RWPE2 (cell line): ENCODE measurements around the gene CAMKV.
"Not testable (repeated sequence)": the region's sequence is repeated elsewhere in the genome, so short reads cannot be mapped to it uniquely, and the experiment has no call there.

ENCODE experiments used
- ATAC-seq: fragments of 200-7000 bp; cut with Tn5 transposase; 3 replicates; pipeline ENCODE4 v1.9.1; 2021; ENCODE audit warnings: low read depth
- DNase-seq: peaks from one replicate; pipeline ENCODE4 v3.0.0-alpha.2; 2020; ENCODE audit warnings: low spot score
- H3K27ac ChIP-seq: fragments of 450-650 bp; 2 replicates; pipeline ENCODE4 v1.5.1; 2017; ENCODE audit warnings: mild to moderate bottlenecking; ENCODE audit not compliant: poor library complexity, severe bottlenecking
- H3K27me3 ChIP-seq: fragments of 250-450 bp; sonication (Bioruptor Pico); 2 replicates; pipeline ENCODE4 v1.5.1; 2021; ENCODE audit warnings: mild to moderate bottlenecking, moderate library complexity; ENCODE audit not compliant: insufficient read depth, poor library complexity, severe bottlenecking
- H3K36me3 ChIP-seq: fragments of 250-450 bp; sonication (Bioruptor Pico); 2 replicates; pipeline ENCODE4 v1.5.1; 2020; ENCODE audit warnings: low read depth, mild to moderate bottlenecking, moderate library complexity
- H3K4me1 ChIP-seq: fragments of 250-450 bp; sonication (Bioruptor Pico); 2 replicates; pipeline ENCODE4 v1.5.1; 2021; ENCODE audit warnings: mild to moderate bottlenecking, moderate library complexity; ENCODE audit not compliant: insufficient read depth, poor library complexity, severe bottlenecking
- H3K4me3 ChIP-seq: fragments of 250-450 bp; sonication (Bioruptor Pico); 2 replicates; pipeline ENCODE4 v1.5.1; 2021; ENCODE audit warnings: mild to moderate bottlenecking, moderate library complexity; ENCODE audit not compliant: severe bottlenecking
- H3K9me3 ChIP-seq: fragments of 250-450 bp; sonication (Bioruptor Pico); 2 replicates; pipeline ENCODE4 v1.5.1; 2021; ENCODE audit warnings: mild to moderate bottlenecking, moderate library complexity; ENCODE audit not compliant: severe bottlenecking
- TF ChIP-seq, protein P1 (sequence below): fragments of 450-650 bp; IDR thresholded peaks from one replicate; pipeline ENCODE4 v1.5.1; 2017; ENCODE audit warnings: mild to moderate bottlenecking, moderate library complexity; ENCODE audit not compliant: poor library complexity, severe bottlenecking

The CAMKV gene

DNA sequence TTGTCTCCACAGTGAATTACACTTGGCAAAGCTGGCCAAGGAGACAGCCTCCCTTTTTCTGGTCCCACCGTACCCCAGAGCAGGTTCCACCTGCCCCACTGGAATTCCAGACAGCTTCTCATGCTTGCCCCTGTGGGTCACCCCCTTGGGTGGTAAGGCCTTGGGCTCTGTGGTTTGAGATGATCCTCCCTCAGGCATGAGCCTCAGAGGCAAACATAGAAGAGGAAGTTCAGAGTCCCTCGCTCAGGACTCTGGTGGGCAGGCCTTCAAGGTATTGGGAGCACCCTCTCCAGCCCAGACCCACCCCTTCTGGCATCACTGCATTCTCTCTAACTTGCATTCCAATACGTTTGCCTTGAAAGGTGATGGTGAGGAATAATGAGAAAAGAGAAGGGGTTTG, 38.4 kb downstream of the CAMKV start:
- no peaks in the 10 kb centered on the region for H3K4me1 ChIP-seq
- H3K36me3 ChIP-seq: peaks cover 42% of the 10 kb centered on the region
- H3K9me3 ChIP-seq: no peaks in the 10 kb centered on the region
- no peak for DNase-seq
- ATAC-seq: no peak
- H3K4me3 ChIP-seq: no peak overlapping the region
- no peak overlapping the region for H3K27ac ChIP-seq
- no peaks in the 10 kb centered on the region for H3K27me3 ChIP-seq
- TF ChIP-seq, protein P1, sequence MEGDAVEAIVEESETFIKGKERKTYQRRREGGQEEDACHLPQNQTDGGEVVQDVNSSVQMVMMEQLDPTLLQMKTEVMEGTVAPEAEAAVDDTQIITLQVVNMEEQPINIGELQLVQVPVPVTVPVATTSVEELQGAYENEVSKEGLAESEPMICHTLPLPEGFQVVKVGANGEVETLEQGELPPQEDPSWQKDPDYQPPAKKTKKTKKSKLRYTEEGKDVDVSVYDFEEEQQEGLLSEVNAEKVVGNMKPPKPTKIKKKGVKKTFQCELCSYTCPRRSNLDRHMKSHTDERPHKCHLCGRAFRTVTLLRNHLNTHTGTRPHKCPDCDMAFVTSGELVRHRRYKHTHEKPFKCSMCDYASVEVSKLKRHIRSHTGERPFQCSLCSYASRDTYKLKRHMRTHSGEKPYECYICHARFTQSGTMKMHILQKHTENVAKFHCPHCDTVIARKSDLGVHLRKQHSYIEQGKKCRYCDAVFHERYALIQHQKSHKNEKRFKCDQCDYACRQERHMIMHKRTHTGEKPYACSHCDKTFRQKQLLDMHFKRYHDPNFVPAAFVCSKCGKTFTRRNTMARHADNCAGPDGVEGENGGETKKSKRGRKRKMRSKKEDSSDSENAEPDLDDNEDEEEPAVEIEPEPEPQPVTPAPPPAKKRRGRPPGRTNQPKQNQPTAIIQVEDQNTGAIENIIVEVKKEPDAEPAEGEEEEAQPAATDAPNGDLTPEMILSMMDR: no peak

GRCh38 chr3:49826016-49826415, 43.7 kb downstream of the CAMKV start:
- DNase-seq (no peak), ATAC-seq (no peak)
- no peaks in the 10 kb centered on the region for H3K27me3 ChIP-seq
- H3K27ac ChIP-seq: no peak overlapping the region
- H3K4me1 ChIP-seq: no peaks in the 10 kb centered on the region
- TF ChIP-seq, protein P1: no peak
- H3K36me3 ChIP-seq: peaks cover 11% of the 10 kb centered on the region
- no peaks in the 10 kb centered on the region for H3K9me3 ChIP-seq
- H3K4me3 ChIP-seq: no peak overlapping the region

DNA sequence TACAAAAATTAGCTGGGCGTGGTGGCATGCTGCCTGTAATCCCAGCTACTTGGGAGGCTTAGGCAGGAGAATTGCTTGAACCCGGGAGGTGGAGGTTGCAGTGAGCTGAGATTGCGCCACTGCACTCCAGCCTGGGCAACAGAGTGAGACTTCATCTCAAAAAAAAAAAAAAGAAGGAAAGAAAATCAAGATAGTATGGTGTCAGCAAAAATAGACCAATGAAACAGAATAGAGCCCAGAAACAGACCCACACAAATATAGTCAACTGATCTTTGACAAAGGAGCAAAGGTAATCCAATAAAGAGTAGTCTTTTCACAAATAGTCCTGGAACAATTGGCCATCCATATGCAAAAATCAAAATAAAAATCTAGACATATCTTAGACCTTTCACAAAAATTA, 46.6 kb downstream of the CAMKV start:
- DNase-seq, ATAC-seq, H3K27ac ChIP-seq: not testable (repeated sequence)

DNA sequence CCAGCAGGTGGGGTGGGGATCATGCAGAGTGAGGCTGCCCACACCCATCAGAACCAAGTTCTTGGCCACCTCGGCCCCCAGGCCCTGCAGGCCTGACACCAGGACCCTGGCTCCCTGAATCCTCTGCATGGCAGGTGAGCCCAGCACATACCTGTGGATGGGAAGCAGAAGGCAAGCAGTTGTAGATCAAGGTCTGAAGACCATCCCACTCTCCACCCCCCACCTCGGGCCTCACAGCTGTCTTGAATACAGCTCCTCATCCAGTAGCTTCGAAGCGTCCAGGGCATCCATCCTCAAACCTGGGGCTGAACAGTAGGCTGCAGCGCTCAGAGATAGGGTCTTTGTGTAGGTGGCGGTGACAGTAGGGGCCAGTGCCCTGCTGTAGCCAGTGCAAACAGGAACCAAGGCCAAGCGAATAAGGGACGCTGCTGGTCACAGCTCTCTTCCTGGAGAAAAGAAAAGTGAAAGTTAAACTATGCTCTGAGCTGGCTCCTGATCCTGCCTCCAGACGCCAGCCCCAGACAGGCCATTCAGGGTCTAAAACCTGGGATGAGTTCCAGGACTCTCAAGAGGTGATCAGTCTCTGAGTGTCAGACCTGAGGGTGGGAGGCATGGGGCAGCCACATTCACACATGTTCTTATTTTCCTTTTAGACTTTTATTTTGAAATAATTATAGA, 56.1 kb downstream of the CAMKV start, which contains the start of gene UBA7:
Gene UBA7, minus strand, starts transcription at position 457 of the 678 bp plus-strand sequence. Its CDS starts 166 bp downstream, at position 291.
- DNase-seq (no peak), ATAC-seq (peak; percentile 73)
- no peaks in the 10 kb centered on the region for H3K9me3 ChIP-seq
- H3K36me3 ChIP-seq: no peaks in the 10 kb centered on the region
- peak within 1 kb of the TSS; percentile 22 for H3K4me3 ChIP-seq
- no peaks in the 10 kb centered on the region for H3K4me1 ChIP-seq
- H3K27me3 ChIP-seq: no peaks in the 10 kb centered on the region
- TF ChIP-seq, protein P1: no peak
- H3K27ac ChIP-seq: no peak within 1 kb of the TSS

More for the DNA sequence above, 46.6 kb downstream of the CAMKV start:
- H3K36me3 ChIP-seq, H3K27me3 ChIP-seq, H3K4me3 ChIP-seq, H3K4me1 ChIP-seq, H3K9me3 ChIP-seq: not testable (repeated sequence)

DNA sequence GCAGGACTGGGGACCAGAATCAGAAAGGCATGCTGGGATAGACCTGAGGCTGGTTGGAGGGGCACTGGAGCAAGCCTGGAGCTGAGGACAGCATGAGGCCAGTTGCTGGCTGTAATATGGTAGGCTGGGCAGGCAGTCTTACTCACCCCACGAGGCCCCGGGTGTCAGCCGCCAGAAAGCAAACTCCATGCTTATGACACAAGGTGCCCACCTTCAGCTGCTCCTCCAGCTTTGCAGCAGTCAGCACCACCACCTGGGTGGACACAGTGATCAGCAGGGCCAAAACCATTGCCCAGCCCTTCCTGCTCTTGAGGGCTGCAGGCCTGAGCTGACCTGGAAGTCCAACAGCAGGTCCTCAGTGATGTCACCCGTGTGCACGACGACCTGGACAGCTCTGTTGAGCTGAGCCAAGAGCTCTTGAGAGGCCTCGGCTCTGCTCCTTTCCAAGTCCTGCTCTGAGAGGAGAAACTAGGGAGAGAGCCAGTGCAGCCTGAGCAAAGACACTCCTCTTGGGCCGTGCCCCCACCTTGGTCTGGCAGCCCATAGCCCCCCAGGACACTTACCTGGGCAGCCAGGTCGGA, 56.7 kb downstream of the CAMKV start:
- no peaks in the 10 kb centered on the region for H3K9me3 ChIP-seq
- TF ChIP-seq, protein P1: no peak
- DNase-seq (no peak), ATAC-seq (no peak; the same call in 2 of the 3 replicates)
- no peak overlapping the region for H3K4me3 ChIP-seq
- H3K27ac ChIP-seq: no peak overlapping the region
- H3K4me1 ChIP-seq: no peaks in the 10 kb centered on the region
- H3K27me3 ChIP-seq: no peaks in the 10 kb centered on the region
- H3K36me3 ChIP-seq: no peaks in the 10 kb centered on the region
